ENCODE measurements around the gene FARP1.
"Not testable (repeated sequence)": the region's sequence is repeated elsewhere in the genome, so short reads cannot be mapped to it uniquely, and the experiment has no call there.

Gene FARP1

DNA sequence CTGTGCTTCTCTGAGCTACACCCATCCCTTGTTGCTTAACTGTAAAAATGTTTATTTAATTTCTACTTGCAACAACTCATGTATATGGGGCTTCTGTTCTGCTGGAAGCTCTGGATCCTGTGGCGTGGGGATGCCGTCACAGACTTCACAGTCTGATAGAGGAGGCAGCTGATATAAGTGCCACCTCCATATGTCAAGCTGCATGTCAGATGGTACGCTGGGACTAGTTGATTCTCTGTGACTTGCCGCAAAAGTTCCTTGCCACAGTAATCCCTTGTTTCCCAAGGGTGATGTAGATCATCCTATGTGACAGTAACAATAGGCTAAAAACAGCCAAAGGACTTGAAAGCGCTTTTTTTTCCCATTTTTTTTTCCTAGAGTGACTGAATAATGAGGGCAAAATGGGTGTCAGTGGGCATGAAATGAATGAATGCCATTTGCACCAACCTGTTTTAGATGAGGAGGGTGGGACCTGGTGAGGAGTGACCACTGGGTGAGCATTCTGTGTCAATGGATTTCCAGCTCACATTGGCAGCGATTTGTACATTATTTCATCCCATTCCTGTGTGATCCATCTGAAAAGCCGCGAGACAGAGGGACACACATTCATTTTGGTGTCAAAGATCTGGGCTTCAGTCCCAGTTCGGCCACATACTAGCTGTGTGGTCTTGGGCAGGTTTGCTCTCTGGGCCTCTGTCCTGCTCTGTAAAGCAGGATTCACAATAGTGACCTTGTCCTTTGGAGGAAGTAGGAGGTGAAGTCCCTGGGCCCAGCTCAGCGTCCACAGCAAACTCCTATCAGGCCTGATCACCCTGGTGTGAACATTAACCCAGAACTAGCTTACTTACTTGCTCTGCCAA, 123.0 kb downstream of the FARP1 start:
- DNase-seq: no peak

DNA sequence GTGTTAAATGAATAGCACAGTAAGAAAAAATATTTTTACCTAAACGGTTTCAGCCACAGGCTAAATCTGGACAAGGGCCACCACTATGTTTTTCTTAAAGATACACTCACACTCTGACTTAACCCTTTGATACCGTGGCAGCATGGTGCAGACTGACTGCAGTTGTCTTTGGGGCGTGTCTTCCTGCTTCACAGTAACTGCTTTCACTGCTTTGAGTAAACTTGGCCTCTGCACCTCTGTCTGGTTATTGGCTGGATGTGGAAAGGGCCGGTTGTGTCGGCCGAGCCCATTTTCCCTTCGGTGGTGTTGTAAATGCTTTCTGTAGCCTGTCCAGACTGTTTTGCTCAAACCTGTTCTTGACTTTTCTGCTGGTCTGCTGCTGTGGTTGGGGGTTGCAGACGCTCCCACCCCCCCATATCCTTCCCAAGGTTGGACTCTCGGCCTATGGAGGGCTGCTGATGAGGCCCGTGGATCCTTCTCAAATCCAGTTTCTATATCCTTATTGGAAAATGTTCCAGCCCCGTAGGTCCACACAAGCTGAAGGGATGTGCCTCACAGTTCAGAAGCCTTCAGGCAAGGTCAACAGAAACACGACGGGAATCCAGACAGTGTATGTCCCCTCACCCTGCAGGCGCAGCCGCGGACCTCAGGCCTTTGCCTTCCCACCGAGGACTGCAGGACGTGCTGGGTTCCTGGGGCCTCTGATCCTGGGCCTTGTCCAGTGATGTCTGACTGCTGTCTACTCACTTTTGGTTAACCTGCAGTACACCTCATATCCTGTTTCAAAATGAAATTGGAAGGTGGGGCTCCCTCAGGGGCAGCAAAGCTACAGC, 124.4 kb downstream of the FARP1 start:
- no peak for DNase-seq

DNA sequence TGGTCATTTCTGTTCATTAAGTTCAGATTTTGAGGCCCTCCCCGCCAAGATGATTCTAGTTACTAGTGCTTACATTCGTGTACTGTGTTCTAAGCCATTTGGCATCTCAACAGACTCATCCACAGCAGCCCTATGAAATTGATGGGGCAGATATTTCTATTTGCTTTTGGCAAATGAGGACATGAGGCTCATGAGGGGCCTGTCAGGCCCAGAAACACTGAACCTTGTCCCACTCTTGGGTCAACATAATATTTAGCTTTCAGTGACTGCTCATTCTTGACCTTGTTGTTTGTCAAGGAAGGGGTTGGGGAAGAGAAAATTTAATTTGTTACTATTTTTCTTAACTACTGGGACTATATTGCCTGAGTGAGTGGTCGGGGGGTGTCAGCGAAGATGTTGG, 126.5 kb downstream of the FARP1 start:
- DNase-seq: no peak

DNA sequence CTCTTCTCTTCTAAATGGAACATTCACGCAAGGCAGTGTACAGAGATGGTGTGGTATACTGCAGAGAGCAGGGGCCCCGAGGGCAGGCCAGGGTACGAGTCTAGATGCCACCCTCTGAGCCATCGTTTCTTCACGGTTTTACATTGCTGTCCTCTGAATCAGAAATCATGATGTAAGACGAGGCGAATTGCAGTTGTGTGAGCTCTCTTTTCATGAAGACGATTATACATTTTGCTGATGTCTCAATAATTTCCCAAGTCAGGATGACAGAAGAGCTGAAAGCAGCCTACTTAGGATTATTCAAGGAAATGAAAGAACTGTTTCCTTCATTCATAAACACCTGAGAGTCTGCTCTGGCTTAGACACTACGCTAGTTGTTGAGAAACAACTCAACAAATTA, 127.9 kb downstream of the FARP1 start:
- DNase-seq: no peak

DNA sequence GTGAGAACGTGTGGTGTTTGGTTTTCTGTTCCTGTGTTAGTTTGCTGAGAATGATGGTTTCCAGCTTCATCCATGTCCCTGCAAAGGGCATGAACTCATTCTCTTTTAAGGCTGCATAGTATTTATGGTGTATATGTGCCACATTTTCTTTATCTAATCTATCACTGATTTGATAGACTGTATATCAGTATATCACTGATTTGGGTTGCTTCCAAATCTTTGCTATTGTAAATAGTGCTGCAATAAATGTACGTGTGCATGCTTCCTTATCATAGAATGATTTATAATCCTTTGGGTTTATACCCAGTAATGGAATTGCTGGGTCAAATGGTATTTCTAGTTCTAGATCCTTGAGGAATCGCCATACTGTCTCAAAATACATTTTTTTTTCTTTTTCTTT, 128.8 kb downstream of the FARP1 start:
- not testable (repeated sequence) for DNase-seq

DNA sequence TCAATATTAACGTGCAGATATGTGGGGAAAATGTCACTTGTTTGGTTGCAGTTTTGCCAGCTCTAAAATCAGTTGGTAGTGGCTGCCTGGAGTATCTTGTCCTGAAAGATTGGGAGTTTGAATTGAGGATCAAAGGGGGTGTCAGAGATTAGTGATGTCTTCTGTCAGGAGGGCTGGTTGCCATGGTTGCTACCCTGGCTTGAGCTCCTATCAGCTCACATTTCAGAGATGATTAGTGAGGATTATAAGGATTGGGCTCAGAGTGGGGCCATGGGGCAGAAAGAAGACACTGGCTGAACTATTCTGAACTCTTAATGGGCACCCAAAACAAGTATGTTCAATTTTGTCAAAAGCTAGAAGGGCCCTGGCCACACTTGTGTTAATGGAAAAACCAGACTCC, 129.7 kb downstream of the FARP1 start:
- DNase-seq: no peak

DNA sequence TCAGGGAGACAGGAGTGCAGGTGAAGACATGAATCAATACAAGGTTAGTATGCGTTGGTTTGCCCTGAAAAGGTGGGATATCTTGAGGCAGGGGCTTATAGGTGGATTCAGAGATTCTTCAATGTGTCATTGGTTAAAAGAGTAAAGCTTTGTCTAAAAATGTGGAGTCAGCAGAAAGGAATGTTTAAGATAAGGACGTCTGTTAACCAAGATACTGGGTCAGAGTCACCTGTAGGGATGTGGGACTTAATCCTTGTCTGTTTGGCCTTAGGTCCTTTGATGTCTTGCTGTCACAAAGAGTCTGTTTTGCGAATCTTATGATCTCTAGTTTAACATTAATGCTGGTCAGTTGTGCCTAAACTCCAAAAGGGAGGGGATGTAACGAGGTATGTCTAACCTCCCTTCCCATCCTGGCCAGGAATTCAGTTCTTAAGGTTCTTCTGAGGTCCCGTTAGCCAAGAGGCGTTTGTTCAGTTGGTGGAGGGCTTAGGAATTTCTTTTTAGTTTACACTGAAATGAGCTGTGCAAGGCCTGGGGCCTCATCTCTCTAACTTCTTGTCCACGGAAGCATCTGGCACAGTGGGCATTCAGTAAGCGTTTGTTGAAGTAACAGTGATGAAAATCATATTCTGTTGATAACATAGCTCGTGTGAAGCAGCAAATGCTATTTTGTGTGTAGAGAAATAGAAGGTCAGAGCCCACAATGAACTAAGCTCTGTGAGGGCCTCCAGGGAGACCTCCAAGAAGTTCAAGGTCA, 130.4 kb downstream of the FARP1 start:
- no peak for DNase-seq

DNA sequence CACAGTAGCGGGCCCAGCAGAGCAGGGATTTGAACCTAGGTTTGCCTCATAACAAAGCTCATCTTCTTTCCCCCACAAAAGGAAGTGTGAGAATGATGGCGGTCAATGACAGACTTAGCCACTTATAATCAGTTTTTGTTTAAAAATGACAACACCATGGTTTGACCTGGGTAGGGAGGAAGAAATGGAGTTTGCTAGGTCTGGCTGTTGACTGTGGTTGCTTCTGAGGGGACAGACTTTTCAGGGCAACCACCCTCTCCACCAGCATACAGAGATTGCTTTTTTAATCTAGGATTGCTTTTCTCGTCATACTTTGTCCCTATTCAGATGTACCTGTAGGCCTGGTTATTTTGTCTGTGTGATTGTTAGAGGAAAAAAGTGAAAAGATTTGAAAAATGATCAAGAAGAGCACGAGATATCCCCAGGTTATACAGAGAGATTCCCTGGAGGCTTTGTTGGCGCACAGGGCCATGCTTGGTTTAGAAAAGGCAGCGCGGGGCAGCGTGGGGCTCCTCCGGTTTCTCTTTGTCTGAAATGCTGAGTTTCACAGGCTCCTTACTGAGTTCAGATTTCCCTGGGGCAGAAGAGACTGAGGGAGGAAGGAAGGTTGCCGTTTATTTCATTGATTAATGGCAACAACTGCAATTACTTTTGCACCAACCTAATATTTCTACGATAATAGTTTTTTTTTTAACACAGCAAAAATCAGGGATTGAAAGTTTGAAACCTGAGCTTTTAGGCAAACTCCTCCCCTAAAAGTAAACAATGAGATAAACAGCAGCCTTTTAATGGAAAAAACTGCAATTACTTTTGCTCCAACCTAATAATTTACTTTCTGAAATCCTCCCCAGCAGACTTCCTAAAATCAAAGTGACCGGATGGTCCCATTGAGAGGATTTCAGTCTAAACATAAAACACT, 131.2 kb downstream of the FARP1 start:
- peak; percentile 7 for DNase-seq

DNA sequence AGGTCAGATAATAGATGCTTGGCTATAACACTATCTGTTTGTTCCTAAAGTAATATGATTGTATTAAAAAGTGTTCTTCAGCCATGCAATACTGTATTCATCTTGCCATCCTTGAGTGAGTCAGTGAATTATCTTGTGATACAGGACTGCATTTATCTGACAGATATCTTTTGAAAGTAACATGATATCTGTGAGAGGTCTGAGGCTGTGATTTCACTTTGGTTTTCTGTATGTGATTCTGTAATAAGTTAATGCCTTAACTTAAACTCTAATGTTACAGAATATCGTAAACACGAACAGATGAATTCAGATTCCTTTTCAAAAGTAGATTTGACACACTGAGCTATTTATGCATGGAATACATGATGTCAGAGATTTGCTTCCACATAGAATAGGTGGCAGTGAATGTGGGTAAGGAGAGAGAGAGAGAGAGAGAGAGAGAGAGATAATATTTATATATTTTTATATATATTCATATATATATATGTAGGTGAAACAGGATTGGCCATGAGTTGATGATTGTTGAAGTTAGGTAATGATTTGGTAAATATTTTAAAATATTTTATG, 132.1 kb downstream of the FARP1 start:
- no peak for DNase-seq

DNA sequence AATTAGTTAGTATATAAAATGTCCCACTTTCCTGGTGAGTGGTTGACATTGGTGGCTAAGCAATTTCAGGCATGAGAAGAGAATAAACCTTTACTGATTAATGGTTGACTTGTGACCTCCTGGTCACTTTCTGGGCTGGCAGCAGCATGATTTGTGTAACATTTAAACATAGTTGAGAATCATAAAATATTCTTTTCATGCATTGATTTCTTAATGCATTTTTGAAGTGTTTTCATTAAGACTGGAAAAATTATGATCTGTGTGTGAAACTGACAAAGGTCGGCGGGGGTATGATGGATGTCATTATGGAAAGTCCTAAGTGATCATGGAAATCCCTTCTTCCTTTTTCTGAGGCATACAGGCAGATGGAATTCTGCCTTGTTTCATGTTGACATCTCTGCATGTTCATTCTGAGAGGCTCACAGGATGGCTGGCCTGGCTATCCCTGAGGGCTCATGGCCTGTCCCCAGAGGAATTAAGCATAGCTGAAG, 132.8 kb downstream of the FARP1 start:
- no peak for DNase-seq

DNA sequence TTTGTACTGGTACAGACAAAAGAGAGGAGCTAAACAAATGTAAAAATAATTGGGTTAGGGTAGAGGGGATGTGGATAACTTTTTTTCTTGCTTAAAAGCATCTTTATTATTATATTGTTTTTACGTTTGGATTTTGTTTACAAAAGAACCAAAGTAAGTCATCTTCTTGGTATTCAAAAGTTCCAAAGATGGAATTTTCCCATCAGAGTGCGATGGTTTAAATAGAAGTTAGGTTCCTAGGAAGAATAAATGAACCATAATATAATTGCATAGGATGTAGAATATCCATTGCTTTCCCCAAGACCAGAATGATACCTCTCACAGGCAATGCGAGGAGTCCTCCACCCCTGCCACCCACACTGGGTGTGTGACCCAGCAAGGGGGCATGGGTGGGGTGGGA, 133.6 kb downstream of the FARP1 start:
- DNase-seq: no peak

DNA sequence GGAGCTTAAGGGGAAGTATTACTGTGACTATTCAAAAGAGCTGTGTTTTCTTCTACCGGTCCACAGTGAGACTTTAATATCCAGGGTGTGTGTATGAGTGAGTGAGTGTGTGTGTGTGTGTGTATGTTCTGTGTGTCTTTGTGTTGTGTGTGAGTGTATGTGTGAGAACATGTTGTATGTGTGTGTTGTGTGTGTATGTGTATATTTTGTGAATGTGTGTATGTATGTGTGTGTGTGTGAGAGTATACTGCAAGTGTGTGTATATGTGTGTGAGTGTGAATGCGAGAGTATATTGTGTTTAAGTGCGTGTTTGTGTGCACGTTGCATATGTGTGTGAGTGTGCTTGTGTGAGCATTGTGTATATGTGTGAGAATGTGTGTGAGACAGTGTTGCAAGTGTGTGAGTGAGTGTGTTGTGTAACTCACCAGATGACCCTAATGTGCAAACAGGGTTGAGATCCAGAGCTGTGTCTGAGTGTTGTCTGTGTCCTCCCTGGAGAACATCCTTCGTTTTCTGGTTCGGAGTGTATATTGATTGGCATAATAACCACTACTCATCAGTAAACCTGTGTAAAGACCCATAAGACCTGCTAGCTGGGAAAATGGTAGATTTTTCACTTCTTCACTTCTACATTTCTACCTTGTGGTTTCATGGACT, 135.3 kb downstream of the FARP1 start:
- no peak for DNase-seq

DNA sequence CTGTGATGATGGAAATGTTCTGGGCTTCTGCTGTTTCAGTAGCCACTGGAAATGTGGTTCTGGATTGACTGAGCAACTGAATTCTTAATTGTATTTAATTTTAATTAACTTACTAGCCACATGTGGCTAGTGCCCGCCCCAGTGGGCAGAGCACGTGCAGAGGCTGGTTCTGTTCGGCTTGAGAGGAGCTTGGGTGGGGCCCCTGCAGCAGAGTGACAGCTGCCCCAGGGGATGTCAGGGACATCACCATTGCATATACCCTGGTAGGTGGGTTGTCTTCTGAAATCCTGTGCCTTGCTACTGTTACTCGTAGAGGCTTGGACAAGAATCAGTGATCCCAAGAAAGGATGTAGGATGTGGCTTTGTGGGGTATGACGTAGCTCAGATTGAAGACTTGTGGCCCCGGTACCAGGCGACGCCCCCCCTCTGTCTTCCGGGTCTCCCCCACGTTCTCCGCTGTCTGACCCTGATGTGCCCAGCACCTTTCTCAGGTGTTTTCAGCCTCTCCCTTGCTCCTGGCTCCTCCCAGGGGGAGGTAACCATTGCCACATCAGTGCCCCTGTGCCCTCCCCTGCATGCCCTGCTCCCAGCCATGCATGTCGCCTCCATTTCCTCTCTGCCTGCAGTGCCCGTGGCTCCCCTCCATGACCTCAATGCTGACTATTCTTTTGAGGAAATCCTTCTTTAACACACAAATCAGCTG, 136.7 kb downstream of the FARP1 start:
- DNase-seq: peak; percentile 57

DNA sequence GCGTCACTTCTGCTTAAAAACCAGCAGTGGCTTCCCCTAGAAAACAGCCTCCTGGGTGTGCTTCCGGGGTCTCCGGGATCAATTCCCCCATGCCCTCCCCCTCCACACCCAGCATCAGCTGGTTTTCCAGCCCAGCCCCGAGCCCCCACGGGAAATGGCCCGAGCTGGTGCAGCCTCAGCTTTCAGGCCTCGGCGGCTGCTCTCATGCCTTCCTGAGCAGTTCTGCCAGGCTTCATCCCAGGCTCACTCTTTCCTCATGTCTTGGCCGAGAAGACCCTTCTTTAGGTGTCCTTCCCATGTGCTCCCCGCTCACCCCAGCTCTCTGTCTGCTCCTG, 137.2 kb downstream of the FARP1 start:
- no peak for DNase-seq

DNA sequence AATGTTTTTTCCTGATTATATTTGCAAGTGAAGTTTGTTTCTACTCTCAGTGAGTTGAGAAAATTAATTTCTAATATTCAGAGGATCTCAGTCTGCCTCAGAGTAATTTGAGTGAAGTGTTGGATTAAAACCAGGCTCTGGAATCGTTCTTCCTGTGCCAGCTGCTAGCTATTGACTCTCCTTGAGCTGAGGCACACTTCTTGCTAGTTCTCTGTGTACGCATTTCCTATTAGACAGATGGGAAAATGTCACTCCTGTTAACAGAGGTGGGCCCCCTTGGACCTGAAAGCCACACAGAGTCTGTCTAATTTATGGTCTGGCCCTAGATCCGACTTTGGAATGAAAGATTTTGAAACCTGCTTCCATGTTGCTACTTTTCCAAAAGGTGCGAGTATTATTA, 141.8 kb downstream of the FARP1 start:
- peak; percentile 42 for DNase-seq

DNA sequence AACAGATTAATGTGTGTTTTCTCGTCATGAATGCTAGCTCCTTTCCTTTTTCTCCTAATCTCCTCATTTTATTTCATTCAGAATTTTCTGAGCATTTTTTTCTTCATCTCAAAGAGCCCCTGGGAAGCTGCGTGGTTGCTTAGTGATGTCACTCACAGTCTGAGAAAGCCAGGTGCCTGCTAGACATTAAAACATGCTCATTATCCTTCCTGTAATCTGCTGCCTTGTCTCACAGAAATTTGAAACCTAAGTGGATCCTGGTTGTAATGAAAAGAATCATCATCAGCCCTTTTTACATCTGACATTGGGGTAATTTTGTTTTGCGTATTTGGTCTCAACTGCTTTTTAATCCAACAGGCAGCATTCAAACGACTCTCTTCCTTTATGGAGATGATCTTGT, 142.4 kb downstream of the FARP1 start:
- peak; percentile 76 for DNase-seq

DNA sequence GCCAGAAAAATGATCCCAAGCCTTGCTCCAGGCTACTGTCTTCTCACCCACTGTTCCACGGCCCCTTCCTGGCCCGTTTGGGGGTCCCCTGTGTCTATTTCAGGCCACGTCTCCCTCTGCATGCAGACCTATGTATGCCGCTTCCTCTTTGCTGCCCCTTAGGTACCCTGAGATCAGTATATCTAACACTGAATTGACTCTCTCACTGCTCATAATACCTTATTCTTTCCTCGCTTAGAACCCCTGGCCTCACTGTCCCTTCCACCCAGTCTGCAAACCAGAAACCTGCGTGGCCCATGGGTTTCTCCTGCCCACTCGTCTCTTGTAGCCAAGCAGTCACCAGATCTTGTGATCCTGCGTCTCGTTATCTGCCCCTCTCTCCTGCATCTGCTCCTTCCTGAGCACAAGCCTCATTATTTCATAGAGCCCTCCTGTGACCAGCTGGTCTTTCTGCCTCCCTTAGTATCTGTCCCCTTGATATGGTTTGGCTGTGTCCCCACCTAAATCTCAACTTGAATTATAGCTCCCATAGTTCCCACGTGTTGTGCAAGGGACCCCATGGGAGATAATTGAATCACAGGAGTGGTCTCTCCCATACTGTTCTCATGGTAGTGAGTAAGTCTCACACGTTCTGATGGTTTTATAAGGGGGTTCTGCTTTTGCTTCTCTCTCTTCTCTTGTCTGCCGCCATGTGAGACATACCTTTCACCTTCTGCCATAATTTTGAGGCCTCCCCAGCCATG, 143.1 kb downstream of the FARP1 start:
- peak; percentile 3 for DNase-seq

DNA sequence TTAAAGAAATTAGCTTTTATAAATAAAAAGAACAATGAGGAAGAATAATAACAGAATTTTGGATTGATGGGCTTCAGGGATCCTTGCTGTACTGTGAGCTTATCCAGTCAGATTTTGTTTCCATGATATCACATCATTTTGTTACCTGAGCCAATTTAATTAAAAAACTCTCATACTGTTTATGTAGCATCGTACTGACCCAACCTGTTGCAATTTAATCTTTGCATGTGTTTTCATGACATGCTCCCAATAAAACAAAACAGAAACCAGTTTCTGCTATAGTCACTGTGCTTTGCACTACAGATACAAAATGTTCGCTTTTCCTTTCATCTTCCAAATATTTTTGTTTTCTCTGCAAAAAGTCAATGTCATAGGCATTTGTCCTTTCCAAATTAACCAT, 143.9 kb downstream of the FARP1 start:
- DNase-seq: no peak

DNA sequence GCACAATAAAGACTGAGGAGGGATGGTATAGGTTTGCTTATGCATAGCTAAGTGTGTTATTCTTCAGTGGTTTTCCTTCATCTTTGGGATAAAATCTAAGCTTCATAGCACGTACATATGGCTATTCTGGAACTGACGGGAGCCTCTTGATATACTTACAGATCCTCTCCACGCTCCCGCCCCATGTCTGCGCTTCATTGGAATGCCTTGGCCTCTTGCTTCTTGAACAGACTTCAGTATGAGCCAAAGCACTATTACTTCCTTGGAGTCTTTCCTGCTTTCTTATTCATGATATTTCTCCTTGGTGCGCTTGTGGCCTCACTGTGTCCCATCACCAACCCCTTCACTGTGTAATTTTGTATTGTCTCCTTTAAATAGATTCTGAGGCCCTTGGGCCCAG, 145.3 kb downstream of the FARP1 start:
- no peak for DNase-seq

DNA sequence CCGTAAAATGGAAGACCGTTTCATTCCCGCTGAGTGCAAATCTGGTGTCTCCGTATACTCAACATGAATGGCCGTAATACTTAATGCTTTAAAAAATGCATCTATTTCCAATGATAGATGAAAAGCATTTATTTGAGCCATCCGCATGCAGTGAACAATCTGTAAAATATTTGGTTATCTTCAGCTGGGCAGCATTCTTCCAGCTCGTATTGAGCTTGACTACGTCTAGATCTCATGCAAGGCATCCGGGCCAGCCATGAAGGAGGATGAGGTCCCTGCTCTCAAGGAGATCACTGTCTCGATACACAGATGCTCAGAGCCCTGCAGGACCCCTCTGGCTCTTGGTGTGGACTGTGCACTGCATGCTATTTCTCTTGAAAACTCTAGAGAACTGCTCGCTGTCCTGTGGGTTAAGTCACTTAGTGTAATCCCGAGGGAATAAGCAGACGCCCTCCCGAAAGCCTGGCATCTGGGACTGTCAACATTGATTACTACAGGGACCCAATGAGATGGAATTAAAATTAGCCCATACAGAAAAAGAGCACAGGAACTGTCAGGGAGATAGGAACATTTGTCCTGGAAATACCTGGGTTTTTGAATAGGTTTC, 146.5 kb downstream of the FARP1 start:
- no peak for DNase-seq
